HG03565 (cell line): ENCODE data around the gene TRAK1.

Source experiments
- ATAC-seq: cut with Tn5 transposase; IDR thresholded peaks from one replicate; pipeline ENCODE4 v1.9.1; 2021; ENCODE audit warnings: mild to moderate bottlenecking, moderate library complexity; ENCODE audit not compliant: unreplicated experiment

TRAK1 gene

DNA sequence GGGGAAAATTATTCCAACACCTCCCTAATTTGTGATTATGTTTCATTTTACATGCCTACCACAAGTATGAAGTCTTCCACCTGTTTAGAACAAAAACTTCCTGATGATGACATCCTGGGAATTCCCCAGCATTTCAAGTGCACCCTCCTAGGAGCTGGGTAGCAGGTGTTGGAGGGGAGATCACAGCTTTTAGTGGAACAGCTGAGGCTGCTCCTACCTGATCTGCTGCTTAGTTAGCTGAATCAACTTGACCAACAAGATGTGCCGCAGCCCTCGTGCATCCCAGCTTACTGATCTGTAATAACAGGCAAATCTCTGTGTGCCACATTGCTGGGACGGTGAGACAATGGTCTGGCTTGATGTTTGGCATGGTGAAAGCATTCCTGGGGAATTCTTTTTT, 29.7 kb downstream of the TRAK1 start:
- no peak for ATAC-seq

DNA sequence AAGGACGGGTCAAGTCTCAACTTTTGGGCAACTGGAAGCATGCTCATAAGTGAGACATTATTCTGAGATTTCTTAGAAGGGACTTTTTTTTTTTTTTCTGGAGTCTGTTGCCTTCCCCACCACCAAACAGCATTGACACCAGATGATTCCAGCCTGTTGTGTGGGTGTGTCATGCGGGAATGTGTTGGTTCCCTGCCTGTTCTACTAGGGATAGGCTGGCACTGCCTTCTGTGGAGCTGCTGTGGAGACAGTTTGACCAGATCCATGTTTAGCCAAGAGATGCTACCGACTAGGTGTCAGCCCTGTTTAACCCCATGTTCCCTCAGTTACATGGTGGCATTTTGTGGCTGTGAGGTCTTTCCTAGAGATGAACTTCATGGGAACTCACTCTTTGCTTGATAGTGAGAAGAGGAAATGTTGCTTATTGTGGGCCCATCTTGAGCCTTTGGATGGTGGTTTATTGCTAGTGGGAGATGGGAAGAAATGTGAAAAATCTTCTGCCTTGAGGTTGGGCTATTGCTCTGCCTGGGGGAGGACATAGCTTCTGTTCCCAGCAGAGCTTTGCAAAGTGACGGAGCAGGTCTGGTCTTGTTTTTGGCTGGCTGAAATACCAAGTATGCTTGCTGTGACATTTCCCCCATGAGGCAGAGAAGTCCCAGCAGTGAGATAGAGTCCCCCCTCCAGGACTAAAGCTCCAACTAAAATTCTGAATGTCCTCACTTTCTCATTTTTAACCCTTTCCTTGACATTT, 31.3 kb downstream of the TRAK1 start:
- ATAC-seq: peak; percentile 23

GRCh38 chr3:42123012-42123581, 31.9 kb downstream of the TRAK1 start:
- ATAC-seq: peak; percentile 31

DNA sequence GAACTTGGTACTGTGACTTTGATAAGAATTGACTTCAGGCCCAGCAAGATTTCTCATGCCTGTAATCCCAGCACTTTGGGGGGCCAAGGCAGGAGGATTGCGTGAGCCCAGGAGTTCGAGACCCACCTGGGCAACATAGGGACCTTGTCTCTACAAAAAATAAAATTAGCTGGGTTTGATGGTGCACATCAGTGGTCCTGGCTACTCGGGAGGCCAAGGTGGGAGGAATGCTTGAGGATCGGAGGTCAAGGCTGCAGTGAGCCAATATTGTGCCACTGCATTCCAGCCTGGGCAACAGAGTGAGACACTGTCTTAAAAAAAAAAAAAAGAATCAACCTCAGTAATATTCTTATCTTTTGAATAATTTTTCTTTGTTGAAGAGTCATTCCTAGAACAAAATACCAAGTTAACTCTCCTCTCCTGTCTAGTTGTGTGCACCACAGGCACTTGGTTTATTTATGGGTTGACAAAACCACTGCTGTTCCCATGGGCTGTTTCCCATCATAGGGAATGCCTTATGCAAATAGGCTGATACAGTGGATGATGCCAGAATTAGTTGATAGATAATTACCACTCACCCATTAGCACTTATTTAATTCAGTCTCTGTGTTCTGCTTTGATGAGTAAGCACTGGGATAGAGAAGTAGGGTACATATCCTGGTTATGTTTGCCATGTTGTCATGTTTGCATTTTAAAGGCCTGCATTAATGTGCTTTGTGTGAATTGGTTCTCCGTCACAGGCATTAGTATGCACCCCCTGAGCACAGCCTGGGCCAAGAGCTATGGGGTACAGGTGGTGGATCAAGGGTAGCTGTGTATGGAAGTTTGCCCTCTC, 32.9 kb downstream of the TRAK1 start:
- no peak for ATAC-seq

- no peak for ATAC-seq
Measured at GRCh38 chr3:42127226-42127625, 36.1 kb downstream of the TRAK1 start.

- no peak for ATAC-seq
Measured at GRCh38 chr3:42128526-42128925, 37.4 kb downstream of the TRAK1 start.

DNA sequence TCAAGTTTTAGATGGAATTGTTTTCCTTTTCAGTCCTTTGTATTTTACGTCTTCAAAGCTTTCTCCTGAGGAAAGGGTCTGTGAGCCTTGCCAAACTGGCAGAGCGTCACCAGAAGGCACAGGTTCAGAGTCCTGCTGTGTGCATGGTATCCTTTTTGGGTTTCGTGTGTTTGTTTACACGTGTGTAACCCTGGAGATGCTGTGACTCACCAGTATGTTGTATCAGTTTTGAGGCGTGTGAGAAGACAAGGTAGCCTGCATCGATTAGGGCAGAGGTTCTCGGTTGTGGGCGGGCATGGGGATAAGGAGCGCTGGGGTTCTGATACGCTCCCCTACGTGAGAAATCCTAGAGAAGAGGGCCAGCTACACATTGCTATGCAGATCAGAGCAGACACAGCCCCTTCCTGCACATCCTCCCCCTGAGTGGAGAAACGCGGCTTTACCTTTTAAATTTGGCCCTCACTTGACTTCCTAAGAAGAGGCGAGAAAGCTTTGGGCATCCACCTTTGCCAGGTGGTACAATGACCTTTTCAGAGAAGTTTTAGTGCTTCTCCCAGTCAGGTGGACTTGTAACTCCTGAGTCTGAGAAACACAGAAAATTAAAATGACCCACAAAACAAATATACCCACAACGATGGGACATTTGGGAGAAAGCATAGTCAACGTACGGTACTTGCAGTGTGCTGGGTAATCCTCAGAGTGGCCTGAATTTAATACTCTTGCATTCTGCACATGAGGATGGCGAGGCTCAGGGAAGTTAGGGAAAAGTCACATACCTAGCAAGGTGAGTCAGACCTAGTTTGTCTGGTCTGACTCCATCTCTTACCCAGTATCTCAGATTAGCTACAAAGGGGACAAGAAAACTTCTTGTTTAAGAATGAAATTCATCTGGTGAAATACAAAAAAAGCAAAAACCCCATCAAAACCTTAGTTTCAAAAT, 38.1 kb downstream of the TRAK1 start:
- no peak for ATAC-seq

DNA sequence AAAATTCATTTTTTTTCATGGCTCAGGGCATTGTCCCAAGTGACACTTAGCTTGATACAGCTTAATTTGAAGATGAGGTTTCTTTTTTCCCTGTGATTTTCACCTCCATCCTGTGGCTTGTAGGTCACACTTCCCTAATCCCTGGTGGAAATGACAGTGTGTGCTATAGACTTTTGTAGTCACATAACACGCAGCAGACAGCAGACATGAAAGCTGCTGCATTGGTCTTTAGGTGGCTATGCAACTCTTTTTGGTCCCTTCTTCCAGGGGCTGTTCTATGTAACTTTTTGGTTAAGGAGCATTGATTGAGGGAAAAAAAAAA, 38.8 kb downstream of the TRAK1 start:
- no peak for ATAC-seq

DNA sequence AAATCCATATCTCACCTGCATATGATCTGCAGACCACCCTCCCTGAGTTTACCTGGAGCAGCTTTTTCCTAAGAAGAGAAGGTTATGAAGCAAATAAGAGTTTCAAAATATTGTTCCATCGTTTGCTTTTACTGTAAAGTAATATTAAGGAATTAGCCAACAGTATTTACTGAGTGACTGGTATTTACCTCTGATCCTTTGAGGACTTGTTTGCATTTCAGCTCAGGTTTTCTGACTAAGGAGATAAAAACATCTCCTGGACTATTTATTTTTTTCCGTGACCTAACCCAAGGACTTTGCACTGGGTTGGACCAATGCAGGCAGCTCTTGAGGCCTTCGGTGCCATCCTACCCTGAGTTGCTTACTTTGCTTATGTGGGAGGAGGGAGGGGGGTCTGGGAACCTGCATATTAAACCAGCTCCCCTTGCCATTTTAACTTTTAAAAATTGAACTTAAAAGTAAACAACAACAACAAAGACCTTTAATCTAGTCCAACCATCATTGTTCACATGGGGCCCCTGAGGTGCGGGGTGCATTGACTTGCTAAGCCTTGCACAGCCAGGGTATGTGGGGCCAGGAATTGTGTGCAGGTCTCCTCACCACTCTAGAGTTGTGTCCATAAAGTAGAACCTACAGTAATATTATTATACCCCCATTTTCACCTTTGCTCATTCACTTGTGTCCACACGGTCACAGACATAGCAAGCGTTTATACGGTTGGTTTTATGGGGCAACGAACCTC, 39.3 kb downstream of the TRAK1 start:
- ATAC-seq: no peak

- no peak for ATAC-seq
Measured at GRCh38 chr3:42133500-42134298, 42.5 kb downstream of the TRAK1 start.

DNA sequence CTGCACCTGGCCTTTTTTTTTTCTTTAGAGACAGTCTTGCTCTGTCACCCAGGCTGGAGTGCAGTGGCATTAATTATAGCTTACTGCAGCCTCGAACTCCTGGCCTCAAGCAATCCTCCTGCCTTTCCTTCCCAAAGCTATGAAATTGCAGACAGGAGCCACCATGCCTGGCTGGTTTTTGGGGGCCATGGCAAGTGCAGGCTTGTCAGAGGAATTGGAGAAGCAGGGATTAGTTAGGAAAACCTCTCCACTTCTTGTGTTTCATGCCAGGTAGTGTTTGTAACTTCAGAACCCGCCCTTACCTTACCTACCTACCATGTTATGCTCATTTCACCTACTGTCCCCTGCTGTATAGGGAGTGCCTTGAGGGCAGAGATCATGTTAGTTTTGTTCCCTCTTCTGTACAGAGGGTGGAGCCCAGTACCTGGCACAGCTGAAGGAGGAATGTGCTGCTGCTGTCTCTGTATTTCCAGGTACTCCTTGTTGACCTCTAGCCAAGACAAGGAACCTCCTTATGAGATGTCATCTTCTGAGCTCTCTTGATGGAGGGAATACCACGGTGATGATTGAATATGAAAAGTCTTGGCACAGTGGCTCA, 43.8 kb downstream of the TRAK1 start:
- no peak for ATAC-seq

- no peak for ATAC-seq
Measured at GRCh38 chr3:42139621-42140453, 48.7 kb downstream of the TRAK1 start.

DNA sequence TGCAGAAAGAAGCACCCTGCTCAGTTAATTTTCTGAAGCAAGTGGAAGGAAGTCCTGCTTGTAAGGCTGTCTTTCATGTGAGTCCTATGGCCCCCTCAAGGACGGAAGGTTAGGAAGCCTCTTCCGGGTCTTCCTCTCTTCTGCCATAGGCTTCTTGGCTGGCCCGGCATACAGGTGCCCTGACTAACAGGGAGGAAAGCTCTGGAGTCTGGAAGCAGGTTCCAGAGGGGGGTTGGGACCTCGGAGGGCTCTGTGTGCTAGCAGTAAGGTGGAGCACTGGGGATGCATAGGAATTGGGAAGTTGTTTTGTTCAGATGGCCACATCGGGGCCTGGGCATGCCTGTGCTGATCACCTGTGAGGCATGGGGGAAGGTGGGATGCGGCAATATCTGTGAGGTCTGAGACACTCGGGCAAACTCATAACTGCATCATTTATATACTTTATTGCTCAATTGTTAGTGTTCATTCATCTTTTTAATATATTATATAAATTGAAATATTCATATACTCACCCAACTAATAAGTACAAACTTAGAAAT, 49.6 kb downstream of the TRAK1 start:
- no peak for ATAC-seq

DNA sequence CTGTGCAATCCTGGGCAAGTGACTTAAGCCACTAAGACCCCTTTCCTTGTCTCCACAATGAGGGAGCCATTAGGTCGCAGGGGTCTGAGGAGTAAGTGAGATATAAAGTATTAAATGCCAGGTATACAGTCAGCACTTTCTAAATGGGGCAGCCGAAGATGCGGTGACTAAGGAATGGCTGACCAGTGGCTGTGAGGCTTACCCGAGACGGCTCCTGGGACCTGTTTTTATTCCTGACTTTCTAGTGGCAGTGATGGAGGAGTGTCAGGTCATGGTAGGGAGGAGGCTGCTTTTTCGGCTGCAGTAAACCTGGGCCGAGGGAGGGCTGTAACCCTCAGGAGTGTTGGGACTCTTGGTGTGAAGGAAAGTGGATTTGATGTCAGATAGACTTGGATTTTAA, 52.3 kb downstream of the TRAK1 start:
- ATAC-seq: no peak

- ATAC-seq: no peak
Measured at GRCh38 chr3:42144209-42144608, 53.1 kb downstream of the TRAK1 start.

DNA sequence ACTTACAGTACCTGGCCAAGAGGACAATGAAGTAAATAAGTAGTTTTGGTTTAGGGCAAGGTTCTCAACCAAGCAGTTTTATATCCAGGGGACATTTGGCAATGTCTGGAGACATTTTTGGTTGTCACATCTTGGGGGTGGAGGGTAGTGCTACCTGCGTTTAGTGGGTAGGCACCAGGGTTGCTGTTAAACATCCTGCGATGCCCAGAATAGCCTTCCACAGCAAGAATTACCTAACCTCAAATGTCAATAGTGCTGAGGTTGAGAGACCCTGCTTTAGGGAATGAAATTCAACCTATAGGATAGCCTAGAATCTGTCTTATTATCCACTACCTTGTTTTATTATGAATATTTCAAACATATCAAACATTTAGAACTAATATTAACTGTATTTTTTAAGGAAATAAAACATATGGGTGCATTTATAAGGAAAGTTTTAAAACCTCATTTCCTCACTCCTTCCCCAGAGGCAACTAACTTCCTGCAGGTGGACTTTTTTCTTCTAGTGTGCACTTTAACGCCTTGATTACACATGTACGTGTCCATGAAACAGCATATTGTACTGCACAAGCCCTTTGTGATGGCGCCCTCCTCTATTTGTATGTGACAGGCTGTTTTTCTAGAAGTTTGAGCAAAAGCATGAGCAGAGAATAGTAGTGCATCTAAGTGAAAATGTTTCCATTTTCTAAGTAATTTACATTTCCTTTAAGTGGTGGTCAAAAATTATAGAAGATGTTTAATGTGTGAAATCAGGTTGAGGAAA, 57.1 kb downstream of the TRAK1 start:
- ATAC-seq: no peak

- no peak for ATAC-seq
Measured at GRCh38 chr3:42148982-42149432, 57.9 kb downstream of the TRAK1 start.
